Pons (tissue), 1 donor: ENCODE data around the gene DACT2.
"Not testable (repeated sequence)": the region's sequence is repeated elsewhere in the genome, so short reads cannot be mapped to it uniquely, and the experiment has no call there.

Source experiments
- DNase-seq: peaks from one replicate; pipeline ENCODE4 v3.0.0-alpha.2; 2016; ENCODE audit warnings: low spot score

The DACT2 gene

GRCh38 chr6:168319279-168320111 lies at the start of gene DACT2:
TSS of gene DACT2 (minus strand) at chr6:168319777. CDS start at chr6:168319633, 144 bp downstream.
- no peak for DNase-seq

- no peak for DNase-seq
These were observed 49.4 kb upstream of the DACT2 start for GRCh38 chr6:168368936-168369335.

- no peak for DNase-seq
These were observed 48.7 kb upstream of the DACT2 start for GRCh38 chr6:168368066-168368820.

- no peak for DNase-seq
These were observed 47.7 kb upstream of the DACT2 start for GRCh38 chr6:168367285-168367751.

- no peak for DNase-seq
These were observed 46.9 kb upstream of the DACT2 start for GRCh38 chr6:168366473-168366872.

GRCh38 chr6:168365422-168366165 lies 46.0 kb upstream of the DACT2 start:
- no peak for DNase-seq

- DNase-seq, result no peak
These were observed 45.3 kb upstream of the DACT2 start for GRCh38 chr6:168364793-168365421.

- DNase-seq, result no peak
These were observed 44.5 kb upstream of the DACT2 start for GRCh38 chr6:168363811-168364792.

GRCh38 chr6:168363302-168363701 lies 43.7 kb upstream of the DACT2 start:
- no peak for DNase-seq

GRCh38 chr6:168362276-168362990 lies 42.9 kb upstream of the DACT2 start:
- DNase-seq, result no peak

GRCh38 chr6:168361766-168362165 lies 42.2 kb upstream of the DACT2 start:
- no peak for DNase-seq

- no peak for DNase-seq
These were observed 40.2 kb upstream of the DACT2 start for GRCh38 chr6:168359794-168360193.

- DNase-seq, result no peak
These were observed 39.4 kb upstream of the DACT2 start for GRCh38 chr6:168358842-168359420.

GRCh38 chr6:168356872-168357271 lies 37.3 kb upstream of the DACT2 start:
- not testable (repeated sequence) for DNase-seq

- DNase-seq, result peak; percentile 61
These were observed 36.3 kb upstream of the DACT2 start for GRCh38 chr6:168355716-168356522.

- DNase-seq, result no peak
These were observed 34.8 kb upstream of the DACT2 start for GRCh38 chr6:168354338-168354737.

- DNase-seq, result no peak
These were observed 33.5 kb upstream of the DACT2 start for GRCh38 chr6:168353041-168353440.

- DNase-seq, result no peak
These were observed 32.5 kb upstream of the DACT2 start for GRCh38 chr6:168352096-168352495.

GRCh38 chr6:168349718-168350210 lies 30.2 kb upstream of the DACT2 start:
- no peak for DNase-seq
